Fibroblast of lung (primary cell): Measurements from ENCODE around the gene HDAC10.

Source experiments
- CTCF ChIP-seq, 2 donors: IDR thresholded peaks in 1 of 2; conservative IDR thresholded peaks in 1 of 2; 1 replicate in 1 of 2; 2 replicates in 1 of 2; pipeline ENCODE4 v1.5.1; 2011 to 2012; ENCODE audit warnings: low read length in 2 of 2, control low read depth in 1 of 2, inconsistent platforms in 1 of 2, low read depth in 1 of 2, mild to moderate bottlenecking in 1 of 2
- EZH2 ChIP-seq: IDR thresholded peaks from 2 replicates; pipeline ENCODE4 v1.5.1; 2012; ENCODE audit warnings: low read length, control low read depth, mild to moderate bottlenecking; ENCODE audit errors: missing control alignments

DNA sequence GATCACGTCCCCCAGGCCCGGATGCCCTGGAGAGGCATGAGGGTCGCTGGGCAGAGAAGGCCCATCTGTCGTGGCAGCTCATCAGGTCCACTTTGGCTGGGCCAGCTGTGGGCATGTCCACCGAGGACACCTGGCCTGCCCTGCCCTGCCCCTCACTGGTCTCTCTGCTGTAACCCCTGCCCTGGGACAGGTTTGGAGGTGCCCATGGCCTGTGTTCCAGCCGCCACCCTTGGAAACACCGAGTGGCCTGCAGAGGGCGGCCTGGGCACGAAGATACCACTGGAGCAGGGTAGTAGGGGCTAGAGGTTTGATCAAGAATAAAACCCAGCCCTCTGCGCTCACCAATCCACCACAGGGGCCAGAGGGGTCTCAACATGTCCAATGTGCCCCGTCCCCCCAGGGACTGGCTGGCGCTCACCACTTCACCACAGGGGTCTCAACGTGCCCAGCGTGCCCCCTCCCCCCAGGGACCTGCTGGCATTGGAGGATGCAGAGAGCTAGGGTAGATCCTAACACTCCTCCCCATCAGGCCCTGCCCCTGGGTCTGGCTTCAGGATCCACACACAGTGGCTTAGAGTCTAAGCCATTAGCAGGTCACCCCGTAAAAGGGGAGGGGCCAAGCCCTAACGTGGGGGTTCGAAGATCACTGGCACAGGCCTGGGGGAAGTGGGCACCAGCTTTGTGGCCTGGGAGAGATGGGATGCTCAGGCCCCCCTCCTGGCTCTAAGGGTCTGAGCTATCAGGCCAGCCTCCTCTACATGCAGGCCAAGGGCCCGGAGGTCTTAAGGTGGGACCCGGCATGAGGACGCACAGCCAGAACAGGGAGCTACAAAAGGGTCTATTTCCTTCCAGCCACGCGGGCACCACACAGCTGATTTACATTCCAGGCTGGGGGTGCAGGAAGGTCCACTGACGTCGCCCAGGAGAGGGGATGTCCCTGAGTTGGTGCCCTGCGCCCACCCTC, 1.3 kb upstream of the HDAC10 start:
- peak; percentile 59 to 70 for TF ChIP-seq CTCF (conservative IDR thresholded peaks at IDR 0.05 in 1 of 2, IDR thresholded peaks at IDR 0.05 in 1 of 2; ENCODE audit: low read depth in 1 of 2, low read length in 2 of 2)
- TF ChIP-seq EZH2, result no peak
